Measurements from ENCODE around the gene KLHL2.

KLHL2 gene

GRCh38 chr4:165288639-165289422 is 81.5 kb downstream of the KLHL2 start:
- DNase-seq (ENCODE audit: low spot score): peak; percentile 34

GRCh38 chr4:165289423-165289785 is 82.0 kb downstream of the KLHL2 start:
- DNase-seq (ENCODE audit: low spot score): no peak

GRCh38 chr4:165293061-165293460 is 85.7 kb downstream of the KLHL2 start:
- no peak for DNase-seq (ENCODE audit: low spot score)

GRCh38 chr4:165293927-165294649 is 86.7 kb downstream of the KLHL2 start:
- DNase-seq (ENCODE audit: low spot score): no peak

GRCh38 chr4:165294907-165295306 is 87.5 kb downstream of the KLHL2 start:
- no peak for DNase-seq (ENCODE audit: low spot score)

DNA sequence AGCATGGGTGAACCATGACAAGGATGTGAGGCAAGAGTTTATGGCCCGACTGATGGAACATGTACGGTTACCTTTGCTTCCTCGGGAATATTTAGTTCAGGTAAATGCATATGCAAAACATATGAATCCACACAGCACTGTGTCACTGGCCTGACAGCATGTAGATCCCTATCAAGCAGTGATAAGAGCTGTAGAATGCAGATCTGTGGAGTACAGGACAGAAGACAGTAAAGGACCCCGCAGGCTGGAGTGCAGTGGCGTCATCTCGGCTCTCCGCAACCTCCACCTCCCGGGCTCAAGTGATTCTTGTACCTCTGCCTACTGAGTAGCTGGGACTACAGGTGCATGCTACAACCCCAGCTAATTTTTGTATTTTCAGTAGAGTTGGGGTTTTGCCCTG is 90.3 kb downstream of the KLHL2 start:
- no peak for DNase-seq (ENCODE audit: low spot score)

DNA sequence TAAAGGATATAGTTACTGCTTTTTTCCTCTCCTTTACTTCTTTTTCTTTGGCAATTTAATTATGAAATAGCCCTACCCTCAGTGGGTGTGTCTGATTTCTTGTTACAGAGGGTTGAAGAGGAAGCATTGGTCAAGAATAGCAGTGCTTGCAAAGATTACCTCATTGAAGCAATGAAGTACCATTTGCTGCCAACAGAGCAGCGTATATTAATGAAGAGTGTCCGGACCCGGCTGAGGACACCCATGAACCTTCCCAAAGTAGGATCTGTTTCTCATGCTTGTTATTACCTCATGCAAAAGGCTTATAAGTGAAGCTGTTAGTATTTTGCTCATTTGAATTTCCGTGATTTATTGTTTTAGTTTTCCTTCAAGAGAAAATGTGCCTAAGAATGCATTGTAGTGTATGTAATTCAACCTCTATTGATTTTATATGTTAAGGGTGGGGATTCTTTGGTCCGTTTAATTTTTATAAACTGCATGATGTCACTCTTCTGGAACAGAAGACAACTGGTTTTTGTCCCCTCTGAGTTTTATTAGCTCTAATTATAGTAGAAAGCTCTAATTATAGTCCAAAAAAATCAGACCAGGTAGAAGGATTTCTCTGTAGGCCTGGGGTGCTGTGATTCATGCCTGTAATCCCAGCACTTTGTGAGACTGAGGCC is 92.2 kb downstream of the KLHL2 start:
- DNase-seq (ENCODE audit: low spot score): no peak

DNA sequence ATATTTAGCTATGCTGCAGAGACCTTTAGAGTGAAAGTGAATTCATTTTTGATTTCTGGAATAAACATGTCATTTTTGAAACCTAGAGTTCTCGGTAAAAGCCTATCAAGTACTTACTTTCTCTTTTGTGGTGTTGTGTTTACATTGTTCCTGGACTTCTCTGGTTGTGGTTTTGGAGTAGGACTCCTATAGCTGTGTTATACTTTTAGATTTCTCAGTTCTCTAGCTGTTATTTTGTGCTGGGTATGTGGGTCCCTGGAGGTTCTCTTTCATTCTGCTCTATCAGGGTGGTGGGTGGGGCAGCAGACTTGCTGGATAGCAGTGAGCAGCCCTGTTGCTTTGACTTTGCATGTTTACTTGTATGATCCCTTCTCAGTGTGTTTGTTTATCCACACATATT is 94.5 kb downstream of the KLHL2 start:
- DNase-seq (ENCODE audit: low spot score): peak; percentile 29

- DNase-seq (ENCODE audit: low spot score): no peak
Observed at GRCh38 chr4:165302658-165303057, 95.3 kb downstream of the KLHL2 start.

DNA sequence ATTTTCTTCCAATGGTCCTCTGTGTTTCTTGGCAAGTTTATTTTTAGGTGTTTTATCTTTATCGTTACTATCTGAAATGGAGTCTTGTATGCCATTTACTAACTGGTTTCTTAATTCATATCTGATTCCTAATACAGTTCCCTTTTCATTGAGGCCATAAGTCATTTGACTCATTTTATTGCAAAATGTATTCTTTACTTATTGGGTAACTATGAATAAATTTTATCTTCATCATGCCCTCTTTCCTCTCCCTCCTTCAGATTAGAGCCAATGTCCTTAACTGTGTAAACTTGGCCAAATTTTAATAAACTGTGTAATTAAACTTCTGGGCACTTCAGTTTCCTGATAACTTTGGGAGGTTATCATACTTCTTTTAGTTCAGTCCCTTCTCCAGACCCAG is 100.8 kb downstream of the KLHL2 start:
- no peak for DNase-seq (ENCODE audit: low spot score)

DNA sequence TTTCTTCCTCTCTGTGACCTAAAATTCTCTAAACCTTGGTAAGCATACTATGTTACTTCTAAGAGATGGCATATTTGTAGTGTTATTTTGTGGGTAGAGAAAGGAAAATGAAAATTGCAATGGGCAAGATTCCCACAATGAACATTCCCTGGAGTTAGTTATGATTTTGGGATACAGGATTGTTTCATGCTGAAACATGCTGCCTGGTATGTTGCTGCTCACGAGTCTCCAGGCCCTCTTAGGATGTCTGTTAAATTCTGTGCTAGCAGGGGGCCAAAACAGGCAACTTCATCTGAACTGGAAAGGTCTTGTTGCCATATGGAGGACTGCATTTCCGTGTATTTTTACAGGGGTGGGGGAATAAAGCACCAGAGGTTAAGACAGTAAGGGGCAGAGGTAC is 101.2 kb downstream of the KLHL2 start:
- DNase-seq (ENCODE audit: low spot score): no peak

DNA sequence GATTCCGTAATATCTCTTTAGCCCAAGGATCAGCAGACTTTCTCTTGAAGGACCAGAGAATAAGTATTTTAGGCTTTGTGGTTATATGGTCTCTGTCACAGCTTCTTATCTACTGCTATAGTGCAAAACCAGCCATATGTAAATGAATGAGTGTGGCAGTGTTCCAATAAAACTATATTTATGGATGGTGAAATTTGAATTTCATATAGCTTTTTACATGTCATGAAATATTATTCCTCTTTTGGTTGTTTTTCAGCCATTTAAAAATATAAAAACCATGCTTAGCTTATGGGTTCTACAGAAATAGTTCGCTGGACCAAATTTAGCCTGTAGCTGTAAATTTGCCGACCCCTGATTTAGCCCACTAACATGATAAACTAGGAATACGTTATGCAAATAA is 102.1 kb downstream of the KLHL2 start:
- DNase-seq (ENCODE audit: low spot score): no peak

- peak; percentile 41 for DNase-seq (ENCODE audit: low spot score)
Observed at GRCh38 chr4:165312506-165312905, 105.1 kb downstream of the KLHL2 start.

GRCh38 chr4:165319030-165319429 is 111.7 kb downstream of the KLHL2 start:
- no peak for DNase-seq (ENCODE audit: low spot score)

DNA sequence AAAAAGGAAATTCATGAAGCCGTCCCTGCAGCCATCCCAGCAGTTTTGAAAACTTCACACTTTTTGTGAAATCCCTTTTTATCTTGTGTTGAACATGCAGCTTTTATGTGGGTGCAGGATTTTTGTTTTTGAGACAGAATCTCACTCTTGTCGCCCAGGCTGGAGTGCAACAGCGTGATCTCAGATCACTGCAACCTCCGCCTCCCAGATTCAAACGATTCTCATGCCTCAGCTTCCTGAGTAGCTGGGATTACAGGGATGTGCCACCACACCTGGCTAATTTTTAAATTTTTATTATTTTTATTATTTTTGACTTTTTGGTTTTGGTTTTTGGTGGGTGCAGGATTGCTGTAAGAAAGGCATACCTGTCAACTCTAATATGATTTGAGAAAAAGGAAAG is 112.1 kb downstream of the KLHL2 start:
- no peak for DNase-seq (ENCODE audit: low spot score)

DNA sequence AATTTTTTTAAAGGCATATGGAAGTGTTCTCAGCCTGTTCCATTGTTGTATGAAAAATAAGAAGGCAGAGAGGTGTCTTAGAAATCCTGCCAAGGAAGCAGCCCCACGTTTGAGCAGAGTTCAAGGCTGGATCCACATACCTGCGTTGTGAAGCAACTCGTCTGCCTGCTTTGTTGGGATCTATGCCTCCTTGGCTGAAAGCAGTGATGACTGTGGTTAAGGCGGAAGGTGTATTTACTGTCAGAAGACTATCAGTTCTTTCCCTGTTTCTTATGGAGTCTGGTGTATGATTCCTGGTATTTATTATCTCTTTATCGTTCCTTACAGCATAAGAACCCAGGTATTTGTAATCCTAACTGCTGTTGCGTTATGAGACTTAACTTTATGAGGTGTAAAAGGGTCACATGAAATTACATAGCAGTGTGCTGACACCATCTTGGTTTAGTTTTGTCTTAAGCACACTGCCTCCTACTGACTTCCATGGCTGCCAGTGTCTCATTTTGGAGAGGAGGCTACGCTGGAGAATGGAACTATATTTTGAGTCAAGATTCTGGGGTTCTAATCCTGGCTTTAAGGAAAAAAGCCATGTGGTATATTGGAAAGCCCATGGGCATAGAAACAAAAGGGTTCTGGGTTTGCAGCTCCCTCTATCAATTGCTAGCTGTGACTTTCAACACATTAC is 117.0 kb downstream of the KLHL2 start:
- DNase-seq (ENCODE audit: low spot score): no peak

- no peak for DNase-seq (ENCODE audit: low spot score)
Observed at GRCh38 chr4:165324918-165325304, 117.5 kb downstream of the KLHL2 start.

GRCh38 chr4:165325732-165326512 is 118.6 kb downstream of the KLHL2 start:
- peak; percentile 22 for DNase-seq (ENCODE audit: low spot score)

- DNase-seq (ENCODE audit: low spot score): peak; percentile 7
Observed at GRCh38 chr4:165326831-165327210, 119.5 kb downstream of the KLHL2 start.

DNA sequence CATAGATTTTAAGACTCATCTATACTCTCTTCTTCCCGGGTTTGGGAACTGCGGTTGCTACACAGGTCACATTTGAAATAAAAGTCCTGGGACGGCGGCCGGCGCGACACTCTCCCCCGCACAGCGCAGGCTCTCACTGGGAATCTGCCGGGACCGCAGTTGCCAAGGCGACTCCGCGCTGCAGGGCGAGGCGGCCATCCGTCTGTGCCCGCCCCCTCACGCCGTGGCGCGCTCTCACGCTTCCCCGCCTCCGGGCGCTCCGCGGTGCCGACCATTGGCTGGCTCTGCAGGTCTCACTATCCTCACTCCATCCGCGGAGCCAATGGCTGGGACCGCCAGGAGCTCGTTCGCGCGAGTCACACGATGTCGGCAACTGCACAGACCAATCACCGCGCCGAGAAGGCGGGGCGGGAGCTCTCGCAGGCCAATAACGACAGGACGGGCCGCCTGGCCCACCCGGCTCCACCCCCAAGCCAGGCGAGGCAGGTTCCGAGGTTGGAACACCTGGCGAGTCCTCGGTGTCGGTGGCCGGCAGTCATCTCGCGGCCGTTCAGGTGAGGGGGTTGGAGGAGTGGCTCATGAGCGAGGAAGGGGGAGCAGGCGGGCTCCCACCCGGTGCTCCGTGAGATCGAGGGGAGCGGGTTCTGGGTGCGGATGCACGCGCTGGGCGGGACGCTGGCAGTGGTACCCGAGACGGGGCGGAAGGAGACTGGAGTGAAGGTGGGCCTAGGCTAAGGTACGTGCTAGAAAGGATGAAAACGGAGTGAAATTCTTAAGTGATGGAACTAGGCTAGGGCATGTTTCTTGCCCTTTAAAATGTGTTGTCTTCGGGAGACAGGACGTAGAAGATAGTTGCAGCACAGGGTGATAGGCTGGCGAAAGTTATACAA is 120.1 kb downstream of the KLHL2 start, which contains the start of gene MSMO1:
Gene MSMO1 (plus strand): TSS at position 459 of the 890 bp plus-strand sequence. CDS start 5,702 bp downstream, outside the sequence.
- peak; percentile 96 for DNase-seq (ENCODE audit: low spot score)

DNA sequence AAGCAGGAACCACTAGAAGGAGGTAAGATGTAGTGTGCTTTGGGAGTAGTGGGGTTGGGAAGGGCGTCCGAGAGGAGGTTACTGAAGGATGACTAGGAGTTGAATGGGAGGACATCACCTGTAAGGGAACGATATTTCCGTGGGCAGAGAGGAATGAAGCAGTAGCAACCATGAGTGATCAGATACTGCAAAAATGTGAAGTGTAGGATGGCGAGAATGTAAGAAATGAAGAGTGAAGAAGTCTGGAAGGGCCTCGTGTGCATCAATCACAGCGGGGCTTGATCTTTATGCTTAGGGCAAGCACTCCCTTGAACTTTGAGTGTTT is 120.7 kb downstream of the KLHL2 start:
- no peak for DNase-seq (ENCODE audit: low spot score)

Measured in hepatic stellate cell (primary cell).